SK-N-SH treated with all-trans-retinoic acid at 6 μM for 48 hours (cell line): ENCODE data around the gene GRM4.

Experiments
- ATAC-seq: fragments of 200-7000 bp; cut with Tn5 transposase; 3 replicates; pipeline ENCODE4 v1.9.1; 2020; ENCODE audit warnings: mild to moderate bottlenecking, moderate library complexity
- ARNTL ChIP-seq: fragments of 450-650 bp; formaldehyde crosslinking; IDR thresholded peaks from 2 replicates; pipeline ENCODE4 v1.5.0; 2020; ENCODE audit warnings: low read depth, mild to moderate bottlenecking, moderate library complexity, borderline replicate concordance
- BACH2 ChIP-seq: fragments of 250-450 bp; sonication (Bioruptor Pico); IDR thresholded peaks from 2 replicates; pipeline ENCODE4 v1.9.0; 2021; ENCODE audit warnings: mild to moderate bottlenecking, borderline replicate concordance
- CREB5 ChIP-seq: fragments of 250-450 bp; sonication (Bioruptor Pico); IDR thresholded peaks from 2 replicates; pipeline ENCODE4 v1.5.1; 2020; ENCODE audit warnings: low read depth, mild to moderate bottlenecking, moderate library complexity
- CSDC2 ChIP-seq: fragments of 250-450 bp; sonication (Bioruptor Pico); IDR thresholded peaks from 2 replicates; pipeline ENCODE4 v1.5.0; 2020; ENCODE audit warnings: mild to moderate bottlenecking, moderate library complexity
- GLIS3 ChIP-seq: fragments of 250-450 bp; sonication (Bioruptor Pico); IDR thresholded peaks from 2 replicates; pipeline ENCODE4 v1.5.0; 2020; ENCODE audit warnings: mild to moderate bottlenecking, moderate library complexity
- ISL1 ChIP-seq: fragments of 250-450 bp; sonication (Bioruptor Pico); IDR thresholded peaks from 2 replicates; pipeline ENCODE4 v2.1.2; 2022; ENCODE audit warnings: mild to moderate bottlenecking, moderate library complexity
- OSR1 ChIP-seq: fragments of 250-450 bp; sonication (Bioruptor Pico); IDR thresholded peaks from 2 replicates; pipeline ENCODE4 v1.8.0; 2022; ENCODE audit warnings: moderate library complexity, mild to moderate bottlenecking, inconsistent platforms
- POU6F1 ChIP-seq: fragments of 250-450 bp; sonication (Bioruptor Pico); IDR thresholded peaks from 2 replicates; pipeline ENCODE4 v1.8.0; 2021; ENCODE audit warnings: low read depth, mild to moderate bottlenecking, moderate library complexity, borderline replicate concordance
- SNAI2 ChIP-seq: fragments of 250-450 bp; sonication (Bioruptor Pico); IDR thresholded peaks from 2 replicates; pipeline ENCODE4 v1.5.0; 2020; ENCODE audit warnings: mild to moderate bottlenecking, moderate library complexity
- TCF4 ChIP-seq: fragments of 250-450 bp; sonication (Bioruptor Pico); IDR thresholded peaks from 2 replicates; pipeline ENCODE4 v1.8.0; 2021; ENCODE audit warnings: mild to moderate bottlenecking, moderate library complexity, borderline replicate concordance
- TOX ChIP-seq: fragments of 250-450 bp; sonication (Bioruptor Pico); IDR thresholded peaks from 2 replicates; pipeline ENCODE4 v1.8.0; 2021; ENCODE audit warnings: mild to moderate bottlenecking, moderate library complexity, borderline replicate concordance
- ZC3H10 ChIP-seq: fragments of 250-450 bp; sonication (Bioruptor Pico); IDR thresholded peaks from 2 replicates; pipeline ENCODE4 v1.5.1; 2021; ENCODE audit warnings: mild to moderate bottlenecking, moderate library complexity
- ZFP3 ChIP-seq: fragments of 250-450 bp; sonication (Bioruptor Pico); IDR thresholded peaks from 2 replicates; pipeline ENCODE4 v1.5.0; 2020; ENCODE audit warnings: mild to moderate bottlenecking, moderate library complexity
- ZFP30 ChIP-seq: fragments of 450-650 bp; formaldehyde crosslinking; IDR thresholded peaks from 2 replicates; pipeline ENCODE4 v1.5.0; 2022; ENCODE audit warnings: mild to moderate bottlenecking, moderate library complexity
- ZNF70 ChIP-seq: fragments of 450-650 bp; formaldehyde crosslinking; IDR thresholded peaks from 2 replicates; pipeline ENCODE4 v1.5.0; 2020; ENCODE audit warnings: mild to moderate bottlenecking, moderate library complexity
- ZNF8 ChIP-seq: fragments of 450-650 bp; formaldehyde crosslinking; IDR thresholded peaks from 2 replicates; pipeline ENCODE4 v1.5.0; 2020; ENCODE audit warnings: mild to moderate bottlenecking, moderate library complexity
- TF ChIP-seq, protein P1 (sequence below): fragments of 250-450 bp; sonication (Bioruptor Pico); IDR thresholded peaks from 2 replicates; pipeline ENCODE4 v1.5.0; 2020; ENCODE audit warnings: mild to moderate bottlenecking, moderate library complexity
- TF ChIP-seq, protein P2 (sequence below): fragments of 250-450 bp; sonication (Bioruptor Pico); IDR thresholded peaks from 2 replicates; pipeline ENCODE4 v1.5.1; 2021; ENCODE audit warnings: mild to moderate bottlenecking, moderate library complexity

The GRM4 gene

DNA sequence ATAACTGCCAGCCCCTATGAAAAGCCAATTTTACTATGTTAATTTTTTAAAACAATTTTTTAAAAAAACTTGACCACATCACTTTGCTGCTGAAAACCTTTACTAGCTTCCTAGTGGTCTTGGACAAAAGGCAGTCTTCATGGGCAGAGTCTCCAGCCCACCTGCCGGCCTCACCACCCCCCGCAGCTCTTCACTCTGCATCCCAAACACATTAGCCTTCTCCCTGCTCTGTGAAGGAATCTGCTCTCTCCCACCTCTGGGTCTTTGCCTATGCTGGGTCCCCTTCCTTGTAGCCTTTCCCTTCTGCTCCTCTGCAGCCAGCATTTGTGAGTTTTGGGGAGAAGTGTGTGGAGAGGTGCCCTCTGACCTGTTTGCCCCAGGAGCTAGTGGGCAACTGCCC is 171.4 kb downstream of the GRM4 start (continued):
- no peak for TF ChIP-seq ZC3H10 (CRISPR knock-in tag)

- no peak for ATAC-seq
Observed at GRCh38 chr6:33974030-33974429, 171.9 kb downstream of the GRM4 start.

GRCh38 chr6:33971580-33971979 is 174.3 kb downstream of the GRM4 start:
- TF ChIP-seq TCF4 (no peak), ZNF8 (CRISPR knock-in tag) (no peak), OSR1 (CRISPR knock-in tag) (no peak)
- TF ChIP-seq, all 23 proteins: peak for 0

More at GRCh38 chr6:33974030-33974429, 171.9 kb downstream of the GRM4 start:
- no peak for TF ChIP-seq ZFP3 (CRISPR knock-in tag)
- TF ChIP-seq OSR1 (CRISPR knock-in tag): no peak
- TF ChIP-seq GLIS3 (CRISPR knock-in tag): no peak
- no peak for TF ChIP-seq ZNF8 (CRISPR knock-in tag)
- no peak for TF ChIP-seq ZNF70 (CRISPR knock-in tag)
- no peak for TF ChIP-seq CREB5 (CRISPR knock-in tag)
- no peak for TF ChIP-seq ZFP30
- TF ChIP-seq CSDC2 (CRISPR knock-in tag): no peak
- no peak for TF ChIP-seq SNAI2 (CRISPR knock-in tag)
- TF ChIP-seq ISL1 (CRISPR knock-in tag): no peak
- TF ChIP-seq TCF4: no peak
- no peak for TF ChIP-seq TOX (CRISPR knock-in tag)
- TF ChIP-seq, protein P1, sequence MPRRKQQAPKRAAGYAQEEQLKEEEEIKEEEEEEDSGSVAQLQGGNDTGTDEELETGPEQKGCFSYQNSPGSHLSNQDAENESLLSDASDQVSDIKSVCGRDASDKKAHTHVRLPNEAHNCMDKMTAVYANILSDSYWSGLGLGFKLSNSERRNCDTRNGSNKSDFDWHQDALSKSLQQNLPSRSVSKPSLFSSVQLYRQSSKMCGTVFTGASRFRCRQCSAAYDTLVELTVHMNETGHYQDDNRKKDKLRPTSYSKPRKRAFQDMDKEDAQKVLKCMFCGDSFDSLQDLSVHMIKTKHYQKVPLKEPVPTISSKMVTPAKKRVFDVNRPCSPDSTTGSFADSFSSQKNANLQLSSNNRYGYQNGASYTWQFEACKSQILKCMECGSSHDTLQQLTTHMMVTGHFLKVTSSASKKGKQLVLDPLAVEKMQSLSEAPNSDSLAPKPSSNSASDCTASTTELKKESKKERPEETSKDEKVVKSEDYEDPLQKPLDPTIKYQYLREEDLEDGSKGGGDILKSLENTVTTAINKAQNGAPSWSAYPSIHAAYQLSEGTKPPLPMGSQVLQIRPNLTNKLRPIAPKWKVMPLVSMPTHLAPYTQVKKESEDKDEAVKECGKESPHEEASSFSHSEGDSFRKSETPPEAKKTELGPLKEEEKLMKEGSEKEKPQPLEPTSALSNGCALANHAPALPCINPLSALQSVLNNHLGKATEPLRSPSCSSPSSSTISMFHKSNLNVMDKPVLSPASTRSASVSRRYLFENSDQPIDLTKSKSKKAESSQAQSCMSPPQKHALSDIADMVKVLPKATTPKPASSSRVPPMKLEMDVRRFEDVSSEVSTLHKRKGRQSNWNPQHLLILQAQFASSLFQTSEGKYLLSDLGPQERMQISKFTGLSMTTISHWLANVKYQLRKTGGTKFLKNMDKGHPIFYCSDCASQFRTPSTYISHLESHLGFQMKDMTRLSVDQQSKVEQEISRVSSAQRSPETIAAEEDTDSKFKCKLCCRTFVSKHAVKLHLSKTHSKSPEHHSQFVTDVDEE (CRISPR knock-in tag): no peak
- TF ChIP-seq POU6F1 (CRISPR knock-in tag): no peak
- TF ChIP-seq ZC3H10 (CRISPR knock-in tag): no peak
- TF ChIP-seq, protein P2, sequence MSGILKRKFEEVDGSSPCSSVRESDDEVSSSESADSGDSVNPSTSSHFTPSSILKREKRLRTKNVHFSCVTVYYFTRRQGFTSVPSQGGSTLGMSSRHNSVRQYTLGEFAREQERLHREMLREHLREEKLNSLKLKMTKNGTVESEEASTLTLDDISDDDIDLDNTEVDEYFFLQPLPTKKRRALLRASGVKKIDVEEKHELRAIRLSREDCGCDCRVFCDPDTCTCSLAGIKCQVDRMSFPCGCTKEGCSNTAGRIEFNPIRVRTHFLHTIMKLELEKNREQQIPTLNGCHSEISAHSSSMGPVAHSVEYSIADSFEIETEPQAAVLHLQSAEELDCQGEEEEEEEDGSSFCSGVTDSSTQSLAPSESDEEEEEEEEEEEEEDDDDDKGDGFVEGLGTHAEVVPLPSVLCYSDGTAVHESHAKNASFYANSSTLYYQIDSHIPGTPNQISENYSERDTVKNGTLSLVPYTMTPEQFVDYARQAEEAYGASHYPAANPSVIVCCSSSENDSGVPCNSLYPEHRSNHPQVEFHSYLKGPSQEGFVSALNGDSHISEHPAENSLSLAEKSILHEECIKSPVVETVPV (CRISPR knock-in tag): no peak
- TF ChIP-seq ARNTL (CRISPR knock-in tag): no peak
- TF ChIP-seq BACH2 (CRISPR knock-in tag): no peak

More at GRCh38 chr6:33971580-33971979, 174.3 kb downstream of the GRM4 start:
- ATAC-seq: no peak
